Measurements from ENCODE around the gene MTMR6.

DNA sequence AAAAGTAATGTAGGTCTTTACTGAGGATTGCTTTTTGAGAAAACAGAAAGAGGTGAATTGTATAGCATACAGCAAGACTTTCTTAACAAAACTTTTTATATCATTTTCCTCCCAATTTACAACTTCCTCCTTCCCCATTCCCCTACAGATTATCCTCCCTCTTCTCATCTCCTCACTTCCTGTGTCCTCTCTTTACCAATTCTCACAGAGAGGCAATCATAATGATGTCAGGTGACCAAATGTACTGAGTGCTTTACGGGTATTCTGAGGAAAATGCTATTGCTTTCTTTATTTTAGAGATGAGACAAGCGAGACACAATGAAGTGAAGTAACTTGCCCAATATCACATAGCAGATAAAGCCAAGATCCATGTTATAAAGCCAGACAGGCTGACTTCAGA, 1.7 kb upstream of the MTMR6 start:
- TF ChIP-seq, protein P1, sequence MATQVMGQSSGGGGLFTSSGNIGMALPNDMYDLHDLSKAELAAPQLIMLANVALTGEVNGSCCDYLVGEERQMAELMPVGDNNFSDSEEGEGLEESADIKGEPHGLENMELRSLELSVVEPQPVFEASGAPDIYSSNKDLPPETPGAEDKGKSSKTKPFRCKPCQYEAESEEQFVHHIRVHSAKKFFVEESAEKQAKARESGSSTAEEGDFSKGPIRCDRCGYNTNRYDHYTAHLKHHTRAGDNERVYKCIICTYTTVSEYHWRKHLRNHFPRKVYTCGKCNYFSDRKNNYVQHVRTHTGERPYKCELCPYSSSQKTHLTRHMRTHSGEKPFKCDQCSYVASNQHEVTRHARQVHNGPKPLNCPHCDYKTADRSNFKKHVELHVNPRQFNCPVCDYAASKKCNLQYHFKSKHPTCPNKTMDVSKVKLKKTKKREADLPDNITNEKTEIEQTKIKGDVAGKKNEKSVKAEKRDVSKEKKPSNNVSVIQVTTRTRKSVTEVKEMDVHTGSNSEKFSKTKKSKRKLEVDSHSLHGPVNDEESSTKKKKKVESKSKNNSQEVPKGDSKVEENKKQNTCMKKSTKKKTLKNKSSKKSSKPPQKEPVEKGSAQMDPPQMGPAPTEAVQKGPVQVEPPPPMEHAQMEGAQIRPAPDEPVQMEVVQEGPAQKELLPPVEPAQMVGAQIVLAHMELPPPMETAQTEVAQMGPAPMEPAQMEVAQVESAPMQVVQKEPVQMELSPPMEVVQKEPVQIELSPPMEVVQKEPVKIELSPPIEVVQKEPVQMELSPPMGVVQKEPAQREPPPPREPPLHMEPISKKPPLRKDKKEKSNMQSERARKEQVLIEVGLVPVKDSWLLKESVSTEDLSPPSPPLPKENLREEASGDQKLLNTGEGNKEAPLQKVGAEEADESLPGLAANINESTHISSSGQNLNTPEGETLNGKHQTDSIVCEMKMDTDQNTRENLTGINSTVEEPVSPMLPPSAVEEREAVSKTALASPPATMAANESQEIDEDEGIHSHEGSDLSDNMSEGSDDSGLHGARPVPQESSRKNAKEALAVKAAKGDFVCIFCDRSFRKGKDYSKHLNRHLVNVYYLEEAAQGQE (IDR thresholded peaks at IDR 0.05; ENCODE audit: insufficient read depth in 1 of 2, low read depth in 2 of 2, low read length in 2 of 2): no peak
- TF ChIP-seq TAF1 (IDR thresholded peaks at IDR 0.05; ENCODE audit: borderline replicate concordance, insufficient read depth, low read length): no peak
- no peak for TF ChIP-seq POLR2AphosphoS5 (IDR thresholded peaks at IDR 0.05; ENCODE audit: low read depth, low read length)
- no peak for TF ChIP-seq FOXP2 (optimal IDR thresholded peaks at IDR 0.05; ENCODE audit: borderline replicate concordance, extremely low read depth, extremely low read length, insufficient read depth)
- TF ChIP-seq SIN3A (IDR thresholded peaks at IDR 0.05; ENCODE audit: borderline replicate concordance, insufficient read depth, low read length): no peak
